Smooth muscle cell (in vitro differentiated cells): ENCODE data around the gene RBM17. TPM values are rescaled to one million over a fixed set of nuclear protein-coding genes. Genes with fewer than 3 reads are reported as not detected.
"Not testable (repeated sequence)": the region's sequence is repeated elsewhere in the genome, so short reads cannot be mapped to it uniquely, and the experiment has no call there.

Source experiments
- DNase-seq: peaks from one replicate; lab custom pipeline; 2025; ENCODE audit not compliant: unreplicated experiment; lab: John Stamatoyannopoulos, UW
- H2AFZ ChIP-seq: fragments of 200-600 bp; sonication (generic); 2 replicates; pipeline ENCODE4 v1.6.0; 2016; ENCODE audit warnings: antibody characterized with exemption, low read depth, mild to moderate bottlenecking
- H3F3A ChIP-seq: fragments of 200-600 bp; sonication (generic); 2 replicates; pipeline ENCODE4 v1.6.0; 2017; ENCODE audit warnings: antibody characterized with exemption, low read depth
- H3K27ac ChIP-seq: fragments of 200-600 bp; sonication (generic); 2 replicates; pipeline ENCODE4 v1.5.1; 2016; ENCODE audit warnings: low read depth, mild to moderate bottlenecking
- H3K27me3 ChIP-seq: fragments of 200-600 bp; sonication (generic); 2 replicates; pipeline ENCODE4 v1.6.1; 2016; ENCODE audit warnings: low read depth, mild to moderate bottlenecking
- H3K36me3 ChIP-seq: fragments of 200-600 bp; sonication (generic); 2 replicates; pipeline ENCODE4 v1.5.1; 2016; ENCODE audit warnings: low read depth
- H3K4me1 ChIP-seq: fragments of 200-600 bp; sonication (generic); 2 replicates; pipeline ENCODE4 v1.5.1; 2016; ENCODE audit warnings: low read depth
- H3K4me2 ChIP-seq: fragments of 200-600 bp; sonication (generic); 2 replicates; pipeline ENCODE4 v1.6.0; 2016; ENCODE audit warnings: mild to moderate bottlenecking
- H3K4me3 ChIP-seq: fragments of 200-600 bp; sonication (generic); 2 replicates; pipeline ENCODE4 v1.5.1; 2016; ENCODE audit warnings: mild to moderate bottlenecking
- H3K79me2 ChIP-seq: fragments of 200-600 bp; sonication (generic); 2 replicates; pipeline ENCODE4 v1.6.0; 2016; ENCODE audit warnings: low read depth, mild to moderate bottlenecking
- H3K9ac ChIP-seq: fragments of 200-600 bp; sonication (generic); 2 replicates; pipeline ENCODE4 v1.6.0; 2016; ENCODE audit warnings: low read depth
- H3K9me3 ChIP-seq: fragments of 200-600 bp; sonication (generic); replicated peaks from 2 replicates; pipeline ENCODE4 v1.5.1; 2016; ENCODE audit warnings: low read depth
- H4K20me1 ChIP-seq: fragments of 200-600 bp; sonication (generic); 2 replicates; pipeline ENCODE4 v1.6.0; 2016; ENCODE audit warnings: low read depth
- CTCF ChIP-seq: fragments of 200-600 bp; sonication (generic); IDR thresholded peaks from 2 replicates; pipeline ENCODE4 v1.5.1; 2017; ENCODE audit warnings: borderline replicate concordance, mild to moderate bottlenecking, antibody characterized with exemption; ENCODE audit not compliant: insufficient read depth, poor library complexity, severe bottlenecking
- WGBS: methylation state at CpG from one replicate; pipeline ENCODE4 v1.1.7; 2016; ENCODE audit warnings: low lambda C conversion rate; 5-methylcytosine and 5-hydroxymethylcytosine counted together
- polyA plus RNA-seq: library from polyadenylated mRNA; unstranded; fragments of >200 nt; fragmentation: Nextera tagmentation; extraction: Ambion mirVana; gene quantifications from 2 replicates; pipeline ENCODE4 v1.2.1, GENCODE V29; 2016
- total RNA-seq: library from RNA; depleted of rRNA; stranded (reverse); fragments of >200 nt; gene quantifications from 2 replicates; pipeline ENCODE4 v1.2.3, GENCODE V29; 2014

Gene RBM17
- total and polyA plus RNA-seq, 2 experiments from 2014 or later, result 20.0 to 68.3 TPM

GRCh38 chr10:6103591-6103990 lies 14.8 kb downstream of the RBM17 start:
- Histone ChIP-seq H3K4me2 (no peak overlapping the region), H4K20me1 (peaks cover 64% of the 10 kb centered on the region), H3K27ac (no peak overlapping the region), H3K27me3 (no peaks in the 10 kb centered on the region), H3F3A (peaks cover 7% of the 10 kb centered on the region), H3K36me3 (peaks cover 14% of the 10 kb centered on the region), H3K79me2 (peaks cover 35% of the 10 kb centered on the region), H2AFZ (no peak overlapping the region), H3K4me3 (no peak overlapping the region), H3K9me3 (no peaks in the 10 kb centered on the region), H3K4me1 (no peaks in the 10 kb centered on the region), H3K9ac (no peak overlapping the region)
- WGBS, result 92% methylated on average over 8 of the region's 8 CpGs
- no peak for DNase-seq
- TF ChIP-seq CTCF, result no peak

GRCh38 chr10:6107616-6108015 lies 18.8 kb downstream of the RBM17 start:
- H3K79me2 ChIP-seq, result peaks cover 13% of the 10 kb centered on the region
- 80% methylated on average over 3 of the region's 3 CpGs for WGBS
- H4K20me1 ChIP-seq, result peaks cover 61% of the 10 kb centered on the region

GRCh38 chr10:6108072-6108471 lies 19.2 kb downstream of the RBM17 start:
- peaks cover 21% of the 10 kb centered on the region for H3K36me3 ChIP-seq
- WGBS, result 68% methylated on average over 6 of the region's 6 CpGs

More at GRCh38 chr10:6107616-6108015, 18.8 kb downstream of the RBM17 start:
- H3K9me3 ChIP-seq, H3K27ac ChIP-seq, H2AFZ ChIP-seq, H3K4me1 ChIP-seq, H3K27me3 ChIP-seq, H3F3A ChIP-seq, DNase-seq, H3K4me3 ChIP-seq, H3K4me2 ChIP-seq, H3K9ac ChIP-seq: not testable (repeated sequence)
- H3K36me3 ChIP-seq, result peaks cover 16% of the 10 kb centered on the region

GRCh38 chr10:6108631-6109443 lies 20.0 kb downstream of the RBM17 start:
- Histone ChIP-seq H3K79me2 (peaks cover 13% of the 10 kb centered on the region), H3K4me2 (no peak overlapping the region), H3K4me3 (no peak overlapping the region), H3K27me3 (no peaks in the 10 kb centered on the region), H3K9me3 (no peaks in the 10 kb centered on the region), H3K4me1 (peaks cover 5% of the 10 kb centered on the region), H3K27ac (peak overlapping the region; percentile 13), H4K20me1 (peaks cover 57% of the 10 kb centered on the region), H3F3A (peaks cover 12% of the 10 kb centered on the region), H3K9ac (no peak overlapping the region), H2AFZ (no peak overlapping the region), H3K36me3 (peaks cover 29% of the 10 kb centered on the region)
- WGBS, result 46% methylated on average over 12 of the region's 12 CpGs
- DNase-seq, result no peak
- peak; percentile 81 for TF ChIP-seq CTCF

More at GRCh38 chr10:6108072-6108471, 19.2 kb downstream of the RBM17 start:
- Histone ChIP-seq H3K27me3 (no peaks in the 10 kb centered on the region), H2AFZ (no peak overlapping the region), H3K9me3 (no peaks in the 10 kb centered on the region), H3K4me1 (peaks cover 5% of the 10 kb centered on the region), H3K9ac (no peak overlapping the region), H3K79me2 (peaks cover 13% of the 10 kb centered on the region), H3K4me2 (no peak overlapping the region), H3K27ac (peak overlapping the region; percentile 13), H3F3A (peaks cover 8% of the 10 kb centered on the region), H4K20me1 (peaks cover 61% of the 10 kb centered on the region), H3K4me3 (no peak overlapping the region)
- DNase-seq, result no peak
- TF ChIP-seq CTCF, result no peak
